ENCODE results near the gene CBARP.

DNA sequence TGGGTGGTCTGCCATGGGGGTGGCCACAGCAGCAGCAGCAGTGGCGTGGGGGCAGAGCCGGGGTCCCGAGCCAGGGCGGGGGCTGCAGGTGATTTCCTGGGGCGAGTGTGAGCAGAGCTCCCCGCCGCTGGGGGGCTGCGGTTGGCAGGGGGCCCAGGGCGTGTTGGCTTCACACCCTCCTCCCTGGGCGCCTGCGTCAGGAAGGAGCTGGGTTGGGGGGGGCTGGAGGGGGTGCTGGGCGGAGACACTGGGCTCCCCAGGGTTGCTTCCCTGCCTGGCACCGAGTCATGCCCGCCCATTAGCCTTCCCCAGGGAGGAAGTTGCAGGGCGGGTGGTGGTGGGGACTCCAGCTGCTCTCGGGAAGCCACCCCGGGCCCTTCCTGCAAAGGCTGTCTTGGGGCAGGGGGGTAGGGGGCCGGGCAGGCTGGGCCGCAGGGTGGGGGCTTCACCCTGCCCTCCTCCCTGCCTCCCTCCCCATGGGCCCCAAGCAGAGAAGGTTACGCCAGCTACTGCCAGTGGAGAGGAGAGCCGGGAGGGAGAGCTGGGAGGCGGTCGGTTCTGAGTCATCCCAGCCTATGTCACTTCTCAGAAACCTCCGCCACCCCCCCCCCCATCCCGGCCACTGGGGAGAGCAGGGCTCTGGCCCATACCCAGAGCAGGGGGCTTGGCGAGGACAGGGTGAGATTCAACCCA lies 15.2 kb upstream of the CBARP start:
- TF ChIP-seq, protein P1, sequence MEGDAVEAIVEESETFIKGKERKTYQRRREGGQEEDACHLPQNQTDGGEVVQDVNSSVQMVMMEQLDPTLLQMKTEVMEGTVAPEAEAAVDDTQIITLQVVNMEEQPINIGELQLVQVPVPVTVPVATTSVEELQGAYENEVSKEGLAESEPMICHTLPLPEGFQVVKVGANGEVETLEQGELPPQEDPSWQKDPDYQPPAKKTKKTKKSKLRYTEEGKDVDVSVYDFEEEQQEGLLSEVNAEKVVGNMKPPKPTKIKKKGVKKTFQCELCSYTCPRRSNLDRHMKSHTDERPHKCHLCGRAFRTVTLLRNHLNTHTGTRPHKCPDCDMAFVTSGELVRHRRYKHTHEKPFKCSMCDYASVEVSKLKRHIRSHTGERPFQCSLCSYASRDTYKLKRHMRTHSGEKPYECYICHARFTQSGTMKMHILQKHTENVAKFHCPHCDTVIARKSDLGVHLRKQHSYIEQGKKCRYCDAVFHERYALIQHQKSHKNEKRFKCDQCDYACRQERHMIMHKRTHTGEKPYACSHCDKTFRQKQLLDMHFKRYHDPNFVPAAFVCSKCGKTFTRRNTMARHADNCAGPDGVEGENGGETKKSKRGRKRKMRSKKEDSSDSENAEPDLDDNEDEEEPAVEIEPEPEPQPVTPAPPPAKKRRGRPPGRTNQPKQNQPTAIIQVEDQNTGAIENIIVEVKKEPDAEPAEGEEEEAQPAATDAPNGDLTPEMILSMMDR (IDR thresholded peaks at IDR 0.05) = no peak
- no peak for TF ChIP-seq ZFX (IDR thresholded peaks at IDR 0.05; ENCODE audit: borderline replicate concordance)
